Astrocyte of the hippocampus (primary cell): ENCODE data around the gene ARMS2.

Experiments
- DNase-seq: peaks from one replicate; pipeline ENCODE4 v3.0.0; 2011; ENCODE audit warnings: low read depth, low spot score

Gene ARMS2, protein sequence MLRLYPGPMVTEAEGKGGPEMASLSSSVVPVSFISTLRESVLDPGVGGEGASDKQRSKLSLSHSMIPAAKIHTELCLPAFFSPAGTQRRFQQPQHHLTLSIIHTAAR

DNA sequence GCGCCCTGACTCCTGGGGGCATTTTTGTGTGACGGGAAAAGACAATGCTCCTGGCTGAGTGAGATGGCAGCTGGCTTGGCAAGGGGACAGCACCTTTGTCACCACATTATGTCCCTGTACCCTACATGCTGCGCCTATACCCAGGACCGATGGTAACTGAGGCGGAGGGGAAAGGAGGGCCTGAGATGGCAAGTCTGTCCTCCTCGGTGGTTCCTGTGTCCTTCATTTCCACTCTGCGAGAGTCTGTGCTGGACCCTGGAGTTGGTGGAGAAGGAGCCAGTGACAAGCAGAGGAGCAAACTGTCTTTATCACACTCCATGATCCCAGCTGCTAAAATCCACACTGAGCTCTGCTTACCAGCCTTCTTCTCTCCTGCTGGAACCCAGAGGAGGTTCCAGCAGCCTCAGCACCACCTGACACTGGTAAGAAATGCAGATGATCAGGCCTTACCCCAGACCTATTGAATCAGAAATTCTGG lies at the start of gene ARMS2:
Gene ARMS2 (plus strand): TSS at position 51 of the 478 bp plus-strand sequence. CDS start 75 bp downstream, at position 126.
- DNase-seq: no peak

DNA sequence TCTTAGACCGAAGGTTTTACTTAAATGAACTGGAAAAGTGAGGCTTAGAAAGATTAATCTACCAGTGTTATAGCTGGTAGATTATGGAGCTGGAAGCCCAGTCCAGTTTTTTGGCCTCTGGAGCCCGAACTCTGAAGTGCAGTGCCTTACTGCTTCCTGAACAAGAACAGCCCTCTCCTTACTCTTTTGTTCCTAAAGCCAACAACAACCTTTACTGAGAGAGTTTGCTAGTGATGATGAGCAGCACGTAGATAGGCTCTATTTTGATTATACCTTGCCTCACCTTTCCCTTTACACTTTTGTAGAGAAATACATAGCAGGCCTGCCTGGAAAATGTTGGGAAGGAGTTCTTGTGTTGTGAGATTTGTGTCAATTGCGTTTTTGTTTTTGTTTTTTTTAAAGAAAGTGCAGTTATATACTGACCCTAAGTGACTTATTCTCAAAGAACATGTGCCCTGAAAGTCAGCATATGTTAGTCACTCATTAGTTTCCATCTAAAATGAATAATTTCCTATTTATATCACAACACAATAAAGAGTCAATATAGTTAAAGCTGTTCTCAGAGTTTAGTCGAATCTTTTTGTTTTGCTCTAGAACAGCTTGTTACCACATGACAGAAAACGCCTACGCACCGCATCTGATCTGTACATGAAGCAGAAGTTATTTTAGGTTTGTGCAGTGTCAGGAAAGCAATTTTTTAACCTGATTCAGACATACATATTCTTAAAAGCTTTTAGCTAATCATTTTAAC lies 46.9 kb upstream of the ARMS2 start:
- DNase-seq: no peak

DNA sequence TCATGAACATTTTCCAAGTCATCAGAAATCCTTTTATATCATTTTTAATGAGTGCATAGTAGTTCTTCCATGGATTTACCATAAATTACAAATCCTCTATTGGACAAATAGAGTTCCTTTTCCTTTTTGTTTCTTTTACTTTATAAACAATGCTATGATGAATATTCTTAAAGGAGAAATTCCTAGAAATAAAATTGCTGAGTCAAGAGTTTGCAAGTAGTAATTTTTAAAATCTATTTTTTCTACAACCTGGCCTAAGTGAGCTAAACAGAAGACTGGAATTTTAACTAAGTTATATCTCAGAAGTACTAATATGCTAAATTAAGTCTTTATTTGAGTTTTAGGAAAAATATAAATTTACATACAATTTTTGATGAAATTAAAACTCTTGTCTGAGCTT lies 41.1 kb upstream of the ARMS2 start:
- DNase-seq: no peak

DNA sequence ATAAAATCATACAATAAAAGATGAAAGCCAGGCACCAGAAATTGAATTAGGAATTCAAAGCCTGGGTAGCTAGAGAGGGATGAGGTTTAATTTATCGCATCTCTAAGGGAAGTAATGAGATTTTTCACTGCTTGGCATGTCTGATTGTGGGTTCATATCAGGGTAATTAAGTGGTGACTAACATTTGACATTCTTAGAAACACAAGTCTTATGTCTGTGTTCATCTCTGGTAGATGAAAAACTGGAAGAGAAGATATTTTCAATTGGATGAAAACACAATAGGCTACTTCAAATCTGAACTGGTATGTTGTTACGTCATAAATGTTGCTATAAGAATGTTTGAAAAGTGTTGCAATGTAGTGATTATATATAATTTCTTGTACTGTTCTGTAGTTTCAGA lies 36.8 kb upstream of the ARMS2 start:
- peak; percentile 30 for DNase-seq

DNA sequence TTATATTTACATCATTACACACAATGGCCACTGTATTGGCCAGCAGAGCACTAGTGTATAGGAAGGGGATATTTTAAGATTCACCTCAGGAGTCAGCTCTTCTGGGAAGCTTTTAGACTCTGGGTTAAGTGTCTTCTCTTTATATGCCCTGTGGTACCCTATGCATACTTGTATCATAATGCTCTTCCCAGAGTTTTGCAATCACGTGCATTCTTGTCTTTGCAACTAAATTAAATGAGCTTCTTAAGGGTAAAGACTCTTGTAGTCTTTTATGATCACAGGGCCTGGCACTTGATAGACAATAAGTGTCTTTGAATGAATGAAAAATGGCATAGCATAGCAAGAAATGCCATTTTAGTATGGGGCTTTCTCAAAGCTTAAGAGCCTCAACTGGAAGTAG lies 35.4 kb upstream of the ARMS2 start:
- DNase-seq: no peak

DNA sequence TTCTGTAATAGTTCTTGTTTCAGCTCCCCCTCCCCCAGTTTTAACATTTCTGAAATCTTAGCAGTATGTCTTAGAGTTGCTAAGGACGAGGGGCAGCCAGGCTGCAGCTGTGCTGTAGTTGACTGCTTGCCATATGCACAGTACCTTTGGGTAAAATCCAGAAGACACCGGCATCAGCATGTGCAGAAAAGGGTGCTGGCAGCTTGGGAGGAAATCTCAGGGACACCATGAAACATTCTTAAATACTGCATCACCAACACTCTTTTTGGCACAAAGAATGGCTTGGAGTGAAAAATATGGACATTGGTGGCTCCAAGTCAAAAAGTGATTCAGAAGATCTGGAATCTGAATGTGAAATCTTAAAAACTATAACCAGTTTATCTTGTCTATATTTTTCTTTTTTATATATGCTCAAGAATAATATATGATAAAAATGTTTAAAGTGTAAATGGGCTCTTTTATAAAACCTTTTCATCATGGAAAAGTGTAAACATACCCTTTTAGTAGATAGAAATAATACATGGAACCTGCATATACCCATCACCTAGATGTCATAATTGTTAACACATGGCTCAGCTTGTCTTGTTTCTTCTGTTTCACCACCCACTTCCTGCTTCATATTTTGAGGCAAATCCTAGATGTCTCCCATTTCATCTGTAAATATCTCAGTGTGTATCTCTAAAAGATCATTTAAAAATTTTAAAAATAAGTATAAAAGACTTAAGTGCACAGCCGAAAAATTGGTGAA lies 34.4 kb upstream of the ARMS2 start:
- peak; percentile 28 for DNase-seq

DNA sequence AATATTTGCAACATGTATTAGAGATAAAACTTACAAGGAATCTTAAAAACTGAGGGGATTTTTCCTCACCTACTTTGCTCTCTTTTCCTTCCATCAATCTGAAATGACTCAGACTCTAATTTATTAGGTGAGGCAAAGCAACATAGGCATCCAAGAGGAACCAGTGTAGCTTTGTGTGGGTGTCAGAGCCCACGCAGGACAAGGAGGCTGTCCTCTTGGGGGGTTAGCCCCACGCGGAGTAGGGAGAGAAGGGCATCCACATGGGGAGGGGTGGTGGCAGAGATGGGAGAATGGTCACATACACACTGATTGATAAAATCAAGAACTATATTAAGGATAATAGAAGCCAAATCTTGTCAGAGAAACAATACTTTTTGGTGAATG lies 33.8 kb upstream of the ARMS2 start:
- DNase-seq: no peak

DNA sequence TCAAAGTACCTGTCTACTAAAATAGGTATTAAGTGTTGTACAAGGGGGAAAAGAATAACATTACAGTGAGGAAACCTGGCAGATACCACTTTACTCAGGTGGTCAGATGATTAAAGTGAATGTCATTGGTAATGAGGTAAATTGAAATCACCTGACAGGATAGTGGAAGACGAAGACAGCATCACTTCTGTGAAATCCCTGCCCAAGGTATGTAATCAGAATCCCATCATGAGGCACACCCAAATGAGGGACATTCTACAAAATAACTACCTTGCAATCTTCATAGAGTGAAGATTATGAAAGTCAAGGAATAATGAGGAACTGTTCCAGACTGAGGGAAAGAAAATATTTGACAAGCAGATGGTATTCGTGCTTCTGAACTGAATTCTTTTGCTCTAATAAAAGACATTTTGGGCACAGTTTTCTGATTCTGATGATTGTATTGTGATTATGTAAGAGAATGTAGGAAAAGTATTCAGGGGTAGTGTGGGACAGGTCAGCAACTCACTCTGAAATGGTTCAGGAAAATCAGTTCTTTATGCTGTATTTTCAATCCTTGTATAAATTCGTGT lies 33.3 kb upstream of the ARMS2 start:
- DNase-seq: no peak

DNA sequence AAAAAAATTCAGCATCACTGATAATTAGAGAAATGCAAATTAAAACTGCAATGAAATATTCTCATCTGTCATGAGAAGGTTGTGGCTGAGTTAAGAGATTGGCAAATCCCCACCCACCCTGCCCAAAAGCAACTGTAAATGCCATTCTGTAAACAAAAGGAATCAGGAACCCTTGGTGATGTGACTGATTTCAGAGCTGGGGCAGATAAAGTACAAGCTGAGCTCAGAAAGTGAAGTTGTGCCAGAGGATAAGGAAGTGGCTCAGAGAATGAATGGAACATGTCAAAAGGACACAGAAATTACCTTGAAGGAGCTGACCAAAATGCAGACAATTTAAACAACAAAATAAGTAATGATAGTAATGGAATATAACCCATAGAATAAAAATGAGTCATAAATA lies 32.7 kb upstream of the ARMS2 start:
- no peak for DNase-seq

DNA sequence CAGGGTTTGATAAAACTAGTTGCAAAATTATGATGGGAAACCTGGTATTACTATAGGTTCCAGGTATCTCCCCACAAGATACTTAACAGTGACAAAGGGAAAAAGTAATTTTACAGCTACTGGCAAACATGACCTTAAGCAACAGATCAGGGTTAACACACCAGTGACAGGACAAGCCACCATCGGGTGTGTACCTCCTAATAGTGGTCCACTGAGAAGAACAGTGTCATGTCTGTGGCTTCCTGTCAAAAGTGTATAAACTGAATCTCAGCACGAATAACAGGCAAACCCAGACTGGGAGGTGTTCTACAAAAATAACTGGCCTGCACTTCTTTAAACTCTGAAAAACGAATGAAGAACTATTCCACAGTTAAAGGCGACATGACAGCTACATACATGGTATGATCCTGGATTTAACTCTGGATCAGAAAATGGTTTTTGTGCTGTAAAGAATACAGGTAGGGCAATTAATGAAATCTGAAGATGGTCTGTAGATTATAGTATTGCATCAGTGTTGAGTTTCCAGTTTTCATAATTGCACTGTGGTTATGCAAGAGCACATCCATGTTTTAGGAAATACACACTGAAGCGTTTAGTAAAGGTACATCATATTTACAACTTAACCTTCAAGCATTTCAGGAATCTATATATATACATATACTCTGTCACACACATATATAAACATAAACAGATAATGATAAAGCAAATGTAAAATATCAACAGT lies 32.0 kb upstream of the ARMS2 start:
- no peak for DNase-seq

DNA sequence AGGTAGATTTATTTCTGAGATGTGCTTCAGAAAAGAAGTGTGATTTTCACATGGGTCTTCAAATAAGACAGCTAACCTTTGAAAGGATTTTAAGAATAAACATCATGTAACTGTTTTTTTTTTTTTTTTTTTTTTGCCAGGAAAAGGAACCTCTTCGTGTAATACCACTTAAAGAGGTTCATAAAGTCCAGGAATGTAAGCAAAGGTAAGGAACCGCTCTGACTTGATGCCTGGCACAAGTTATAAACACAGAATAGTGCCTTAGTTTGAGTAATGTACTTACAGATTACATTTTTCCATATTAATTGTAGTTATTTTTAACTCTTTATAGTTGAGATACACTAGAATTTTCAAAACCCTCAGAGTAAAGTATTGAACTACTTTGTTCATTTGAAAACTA lies 30.4 kb upstream of the ARMS2 start:
- no peak for DNase-seq

DNA sequence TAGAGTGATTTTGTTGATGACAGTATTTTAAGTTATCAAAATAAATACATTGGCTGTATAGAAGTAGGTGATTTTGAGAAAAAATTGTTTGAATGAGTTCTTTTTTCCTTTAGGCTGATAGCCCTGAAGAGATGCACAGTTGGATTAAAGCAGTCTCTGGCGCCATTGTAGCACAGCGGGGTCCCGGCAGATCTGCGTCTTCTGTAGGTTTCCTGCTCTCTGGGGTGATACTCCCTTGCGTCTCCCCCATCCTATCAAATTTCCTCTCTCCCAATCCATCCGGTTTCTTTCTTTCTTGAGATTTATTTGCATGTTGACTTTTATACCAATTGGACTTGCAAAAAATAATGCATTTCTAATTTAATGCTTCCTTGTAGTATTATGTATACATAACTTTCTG lies 27.6 kb upstream of the ARMS2 start:
- no peak for DNase-seq

DNA sequence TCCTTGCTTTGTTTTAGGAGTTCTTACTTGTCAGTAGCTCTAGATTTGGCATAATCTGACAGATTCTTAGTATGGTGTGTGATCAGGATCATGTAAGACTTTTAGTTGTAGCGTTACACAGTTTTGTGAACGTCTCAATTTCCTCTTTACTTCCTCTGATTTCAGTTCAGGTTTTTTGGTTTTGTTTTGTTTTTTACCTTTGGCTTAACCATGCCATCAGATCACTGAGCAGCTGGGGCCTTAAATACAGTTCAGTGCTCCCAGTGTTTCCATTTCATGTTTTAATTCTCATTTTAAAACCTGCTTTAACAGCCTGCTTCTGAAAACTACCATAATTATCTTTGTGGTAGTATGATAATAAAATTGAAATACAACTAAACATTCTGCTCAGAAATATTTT lies 27.2 kb upstream of the ARMS2 start:
- DNase-seq: no peak

DNA sequence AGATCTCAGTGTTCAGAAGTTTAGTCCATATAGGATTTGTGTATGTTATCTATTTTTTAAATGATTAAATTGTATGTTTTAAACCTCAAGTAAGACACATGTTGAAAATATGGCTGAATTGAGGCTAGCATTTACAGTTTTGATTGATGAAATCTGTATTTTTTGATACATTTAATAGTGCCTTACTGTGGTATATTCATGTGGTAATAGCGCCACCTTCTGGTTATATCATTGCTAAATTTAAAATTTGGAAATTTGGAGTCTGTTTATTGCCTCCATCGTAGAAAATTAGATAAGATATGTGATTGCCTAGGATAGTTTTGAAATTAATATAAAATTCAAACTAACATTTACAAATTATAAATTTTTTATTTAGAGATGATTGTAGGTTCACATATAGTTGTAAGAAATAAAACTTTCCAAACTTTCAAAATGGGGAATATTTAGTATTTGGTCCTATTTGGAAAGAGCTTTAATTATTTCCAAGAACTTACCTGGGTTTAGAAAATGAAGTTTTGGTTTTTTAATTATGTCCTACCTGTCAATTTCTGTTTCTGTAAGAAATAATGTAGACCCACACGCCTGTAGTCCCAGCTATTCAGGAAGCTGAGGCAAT lies 19.1 kb upstream of the ARMS2 start:
- DNase-seq: peak; percentile 57

DNA sequence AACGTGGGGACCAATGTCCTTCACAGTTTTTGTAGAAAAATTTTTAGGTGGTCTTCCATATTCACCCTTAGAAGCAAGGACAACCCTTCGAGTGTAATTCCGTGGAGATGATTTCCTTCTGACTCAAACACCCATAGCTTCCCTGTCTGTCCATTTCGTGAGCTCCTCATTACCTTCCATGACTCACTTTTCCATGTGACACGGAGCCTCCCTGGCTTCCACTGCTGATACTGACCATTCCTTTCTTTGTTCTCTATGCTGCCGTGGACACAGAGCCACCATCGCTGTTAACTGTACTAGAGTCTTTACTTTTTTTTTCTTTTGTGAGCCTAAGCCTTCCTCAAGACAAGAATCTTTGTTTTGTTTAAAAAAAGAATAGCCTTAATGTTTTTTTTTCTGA lies 12.5 kb upstream of the ARMS2 start:
- DNase-seq: peak; percentile 76

DNA sequence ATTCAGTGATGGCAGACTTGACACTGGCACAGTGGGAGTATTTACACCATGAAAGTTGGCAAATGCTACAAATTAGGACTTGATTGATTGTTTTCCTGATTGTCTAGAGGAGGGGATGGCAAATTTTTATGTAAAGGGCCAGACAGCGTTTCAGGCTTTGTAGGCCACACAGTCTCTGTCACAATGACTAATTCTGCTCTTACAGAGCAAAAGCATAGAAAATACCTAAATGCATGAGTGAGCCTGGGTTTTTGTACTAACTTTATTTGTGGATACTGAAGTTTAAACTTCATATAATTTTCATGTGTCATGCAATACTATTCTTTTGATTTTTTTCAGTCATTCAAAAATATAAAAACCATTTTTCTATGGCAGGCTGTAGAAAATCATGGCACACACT lies 9.0 kb upstream of the ARMS2 start:
- no peak for DNase-seq

DNA sequence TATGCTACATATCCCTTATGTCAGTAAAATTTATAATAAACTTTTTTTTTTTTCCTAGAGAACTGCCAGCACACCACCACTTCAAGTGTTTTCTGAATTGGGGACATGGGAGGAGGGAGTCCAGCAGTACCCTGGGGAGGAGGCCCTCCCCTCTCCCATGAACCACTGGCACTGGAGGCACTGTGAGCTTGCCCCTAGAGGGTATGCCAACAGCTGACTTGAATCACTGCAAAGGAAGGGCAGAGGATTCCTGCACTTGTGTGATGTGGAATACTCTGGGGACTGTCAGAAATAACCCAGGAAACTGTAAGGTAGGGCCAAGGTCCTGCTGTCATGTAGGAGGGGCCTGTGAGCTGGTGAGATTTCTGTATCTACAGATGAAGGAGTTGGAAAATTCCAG lies 8.5 kb upstream of the ARMS2 start:
- DNase-seq: no peak

DNA sequence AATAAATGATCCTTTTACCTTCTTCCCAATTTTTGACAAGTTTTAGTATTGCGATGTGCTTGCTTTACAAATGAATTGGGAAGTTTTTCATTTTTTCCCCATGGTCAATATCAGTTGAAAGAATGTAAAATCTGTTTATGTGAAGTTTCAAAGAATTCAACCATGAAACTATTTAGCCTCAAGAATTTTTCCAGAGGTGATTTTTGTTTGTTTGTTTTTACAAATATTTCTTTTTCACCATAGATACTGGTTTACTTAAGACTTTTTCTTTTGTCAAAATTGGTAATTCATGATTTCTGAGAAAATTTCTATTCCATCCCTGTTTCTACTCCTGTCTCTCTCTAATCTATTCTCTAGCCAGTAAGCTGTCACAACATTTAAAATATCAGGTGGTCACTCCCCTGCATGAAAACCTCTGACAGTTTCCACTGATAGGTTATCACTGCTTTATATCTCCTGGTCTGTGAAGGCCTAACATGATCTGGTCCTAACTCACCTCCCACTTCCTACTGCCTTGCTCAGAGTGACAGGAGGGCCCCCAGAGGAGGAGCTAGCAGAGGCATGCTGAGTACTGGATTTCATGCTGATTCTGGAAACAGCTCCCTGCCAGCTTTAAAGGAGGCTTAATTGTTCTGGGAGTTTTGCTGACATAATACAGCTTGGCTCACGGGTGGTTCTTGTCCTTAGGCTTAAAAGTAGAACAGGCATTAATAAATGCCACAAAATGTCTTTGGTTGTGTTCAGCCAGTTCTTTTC lies 7.6 kb upstream of the ARMS2 start:
- DNase-seq: peak; percentile 16

DNA sequence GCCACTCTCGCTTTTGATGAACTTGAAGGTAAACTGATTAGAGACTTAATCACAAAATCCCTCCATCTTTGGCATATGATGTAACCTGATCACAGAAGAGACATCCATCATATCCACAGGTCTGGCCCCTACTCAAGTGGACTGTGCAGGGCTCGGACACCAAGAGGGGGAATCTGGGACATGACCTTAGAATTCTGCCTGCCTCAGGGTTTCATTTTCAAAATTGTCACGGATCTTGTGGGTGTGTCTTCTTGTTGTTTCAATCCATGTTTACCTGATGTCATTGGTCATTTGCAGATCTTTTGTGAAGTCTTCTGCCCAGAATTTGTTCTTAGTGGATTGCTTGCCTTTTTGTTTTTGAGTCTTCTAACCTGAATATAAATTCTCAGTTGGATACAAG lies 5.9 kb upstream of the ARMS2 start:
- no peak for DNase-seq

DNA sequence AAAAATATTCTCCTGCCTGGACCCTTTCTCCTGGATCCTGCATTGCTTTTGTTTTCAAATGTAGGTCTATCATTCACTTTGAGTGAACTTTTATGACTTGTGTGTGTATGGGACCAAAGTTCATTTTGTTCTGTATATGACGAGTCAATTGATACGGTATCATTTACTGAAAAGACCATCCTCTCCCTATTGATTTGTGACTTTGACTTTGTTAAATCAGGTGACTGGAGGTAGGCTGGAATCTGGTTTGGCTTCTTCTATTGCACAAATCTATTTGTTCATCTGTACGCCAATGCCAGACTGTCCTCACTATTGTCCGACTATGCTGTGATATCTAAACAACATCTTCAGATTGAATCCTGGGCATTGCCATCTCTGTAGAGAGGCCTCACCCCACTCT lies 5.3 kb upstream of the ARMS2 start:
- no peak for DNase-seq
